HK-2 (cell line): Measurements from ENCODE around the gene OBSCN.
A peak's percentile ranks its signal among the peaks of the same experiment; 100 is the strongest.

Experiments
- DNase-seq: peaks from one replicate; pipeline ENCODE4 v3.0.0-alpha.2; 2018; ENCODE audit not compliant: unreplicated experiment

The OBSCN gene

GRCh38 chr1:228366866-228367741 is 159.3 kb downstream of the OBSCN start:
- no peak for DNase-seq

DNA sequence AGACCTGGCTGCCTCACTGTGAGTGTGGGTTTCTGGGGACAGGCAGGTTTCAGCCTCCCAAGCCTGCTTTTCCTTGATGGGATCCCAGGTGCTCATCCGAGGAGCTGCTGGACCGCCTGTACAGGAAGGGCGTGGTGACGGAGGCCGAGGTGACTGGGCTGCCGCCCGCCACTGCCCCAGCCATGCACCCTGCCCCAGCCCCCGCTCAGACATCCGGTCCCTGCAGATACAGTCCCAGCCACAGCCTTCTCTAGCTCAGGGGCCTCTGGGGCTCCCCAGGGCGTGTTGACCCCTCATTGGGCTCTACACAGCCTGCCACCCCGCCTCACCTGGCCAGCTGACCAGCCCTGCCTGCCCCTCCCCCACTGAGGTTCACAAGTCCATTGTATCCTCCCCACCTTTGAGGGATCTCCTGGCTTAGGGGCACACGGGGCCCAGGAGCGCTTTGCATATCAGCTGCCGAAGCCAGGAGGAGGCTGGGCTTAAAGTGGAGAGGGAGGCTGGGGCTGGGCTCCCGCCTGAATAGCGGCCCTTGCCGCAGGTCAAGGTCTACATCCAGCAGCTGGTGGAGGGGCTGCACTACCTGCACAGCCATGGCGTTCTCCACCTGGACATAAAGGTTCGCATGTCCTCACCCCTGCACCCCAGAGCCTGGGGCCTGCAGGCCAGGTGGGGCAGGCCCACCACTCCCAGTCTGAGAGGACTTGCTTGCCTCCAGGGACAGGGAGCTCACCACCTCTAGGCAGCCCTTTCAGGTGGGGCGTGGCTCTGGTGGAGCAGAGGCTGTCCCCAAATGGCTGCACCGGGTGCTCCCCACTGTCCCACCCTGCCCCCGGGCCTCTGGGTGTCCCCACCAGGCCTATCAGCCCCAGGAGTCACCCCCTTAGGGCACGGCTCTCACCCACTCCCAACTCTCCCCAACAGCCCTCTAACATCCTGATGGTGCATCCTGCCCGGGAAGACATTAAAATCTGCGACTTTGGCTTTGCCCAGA is 160.3 kb downstream of the OBSCN start:
- no peak for DNase-seq

GRCh38 chr1:228368801-228369607 is 161.2 kb downstream of the OBSCN start:
- DNase-seq, result no peak

- no peak for DNase-seq
Measured at GRCh38 chr1:228369608-228370438, 162.0 kb downstream of the OBSCN start.

- DNase-seq, result no peak
Measured at GRCh38 chr1:228370439-228370940, 162.6 kb downstream of the OBSCN start.

- no peak for DNase-seq
Measured at GRCh38 chr1:228370941-228371740, 163.3 kb downstream of the OBSCN start.

DNA sequence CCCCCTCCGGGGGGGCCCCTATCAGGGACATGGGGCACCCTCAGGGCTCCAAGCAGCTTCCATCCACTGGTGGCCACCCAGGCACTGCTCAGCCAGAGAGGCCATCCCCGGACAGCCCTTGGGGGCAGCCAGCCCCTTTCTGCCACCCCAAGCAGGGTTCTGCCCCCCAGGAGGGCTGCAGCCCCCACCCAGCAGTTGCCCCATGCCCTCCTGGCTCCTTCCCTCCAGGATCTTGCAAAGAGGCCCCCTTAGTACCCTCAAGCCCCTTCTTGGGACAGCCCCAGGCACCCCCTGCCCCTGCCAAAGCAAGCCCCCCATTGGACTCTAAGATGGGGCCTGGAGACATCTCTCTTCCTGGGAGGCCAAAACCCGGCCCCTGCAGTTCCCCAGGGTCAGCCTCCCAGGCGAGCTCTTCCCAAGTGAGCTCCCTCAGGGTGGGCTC is 163.9 kb downstream of the OBSCN start:
- no peak for DNase-seq

- peak; percentile 73 for DNase-seq
Measured at GRCh38 chr1:228372183-228373003, 164.5 kb downstream of the OBSCN start.

- DNase-seq, result no peak
Measured at GRCh38 chr1:228373004-228373680, 165.3 kb downstream of the OBSCN start.

DNA sequence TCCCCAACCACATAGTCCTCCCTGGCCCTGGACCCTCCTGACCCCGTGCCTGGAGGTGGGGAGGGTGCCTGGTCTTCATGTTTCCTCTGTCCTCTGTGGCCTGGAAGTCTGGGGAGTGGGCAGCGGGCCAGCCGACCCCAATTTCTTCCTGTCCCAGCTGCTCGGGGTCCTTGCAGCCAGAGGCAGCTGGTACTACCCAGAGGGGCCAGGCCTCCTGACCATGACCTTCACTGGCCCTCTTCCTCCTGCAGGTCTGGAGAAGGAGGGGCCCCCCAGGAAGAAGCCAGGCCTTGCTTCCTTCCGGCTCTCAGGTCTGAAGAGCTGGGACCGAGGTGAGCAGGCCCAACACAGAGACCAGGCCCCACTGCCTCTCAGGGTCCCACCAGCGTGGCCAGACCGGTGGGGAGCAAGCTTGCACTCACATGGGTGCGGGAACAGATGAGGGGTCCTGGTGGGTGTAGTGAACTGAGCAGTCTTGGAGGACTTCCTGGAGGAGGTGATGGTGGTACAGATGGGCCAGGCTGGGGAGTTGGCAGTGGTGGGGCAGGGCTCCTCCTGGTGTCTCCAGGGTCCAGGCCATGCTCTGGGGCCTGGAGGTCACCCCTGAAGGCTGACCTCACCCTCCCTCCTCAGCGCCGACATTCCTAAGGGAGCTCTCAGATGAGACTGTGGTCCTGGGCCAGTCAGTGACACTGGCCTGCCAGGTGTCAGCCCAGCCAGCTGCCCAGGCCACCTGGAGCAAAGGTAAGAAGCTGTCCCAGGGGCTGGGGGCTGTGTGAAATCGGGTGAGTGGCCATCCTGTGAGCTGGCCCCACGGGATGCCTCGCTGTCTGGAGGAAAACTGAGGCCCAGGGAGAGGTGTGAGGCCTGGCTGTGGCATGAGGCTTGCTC is 166.1 kb downstream of the OBSCN start:
- no peak for DNase-seq

DNA sequence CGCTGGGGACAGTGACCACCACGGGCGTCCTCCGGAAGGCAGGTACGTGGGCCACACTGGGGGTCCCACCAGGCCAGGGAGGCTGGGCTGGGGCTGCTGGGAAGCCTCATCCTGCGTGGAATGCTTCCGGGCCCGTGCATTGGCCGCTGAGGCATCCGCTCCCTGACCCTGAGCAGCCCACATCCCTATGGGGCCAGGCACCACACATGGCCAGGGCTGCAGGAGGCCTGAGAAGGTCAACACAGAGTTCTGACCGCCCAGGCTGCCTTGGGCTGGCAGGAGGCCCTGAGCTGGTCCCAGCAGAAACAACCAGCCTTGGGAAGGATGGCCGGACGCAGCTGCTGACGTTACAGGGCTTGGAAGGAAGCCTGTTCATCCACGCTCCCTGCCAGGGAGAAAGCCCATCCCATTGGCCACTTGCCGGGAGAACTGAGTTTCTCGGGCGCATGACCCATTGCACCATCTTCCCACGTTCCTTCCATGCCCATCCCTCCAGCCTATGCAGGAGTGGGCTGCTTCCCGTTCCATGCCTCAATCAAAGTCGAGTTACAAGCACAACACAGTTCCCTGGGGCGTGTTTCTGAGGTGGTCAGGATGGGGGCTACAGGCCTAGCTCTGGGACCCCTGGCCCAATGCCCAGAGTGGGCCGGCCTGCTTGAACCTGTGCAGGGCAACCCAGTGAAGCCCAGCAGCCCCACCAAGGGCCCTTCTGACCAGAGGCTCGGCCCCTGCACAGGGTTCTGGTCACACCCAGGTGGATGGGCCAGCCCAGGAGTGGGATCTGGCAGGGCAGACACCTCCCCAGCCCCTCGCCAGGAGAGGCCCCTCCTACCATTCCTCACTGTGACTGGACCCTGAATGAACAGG is 167.1 kb downstream of the OBSCN start:
- DNase-seq, result no peak

GRCh38 chr1:228375578-228376261 is 167.9 kb downstream of the OBSCN start:
- DNase-seq, result no peak

DNA sequence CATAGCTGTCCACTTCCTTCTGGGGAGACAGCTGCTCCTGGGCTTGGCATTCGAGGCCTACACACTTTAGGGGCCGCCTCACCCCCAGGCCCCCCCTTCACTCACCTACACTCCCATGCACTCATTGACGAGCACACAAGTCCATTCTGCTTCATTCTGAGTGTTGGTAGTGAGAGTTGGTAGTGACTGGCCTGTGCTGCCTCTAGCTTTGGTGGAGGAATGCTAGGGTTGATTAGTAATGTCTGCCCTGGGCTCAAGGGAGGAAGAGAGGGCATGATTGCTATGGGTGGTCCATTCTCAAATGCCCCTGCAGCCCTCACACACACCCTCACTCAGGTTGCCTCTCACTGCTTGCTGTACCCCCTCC is 168.4 kb downstream of the OBSCN start:
- DNase-seq, result no peak

DNA sequence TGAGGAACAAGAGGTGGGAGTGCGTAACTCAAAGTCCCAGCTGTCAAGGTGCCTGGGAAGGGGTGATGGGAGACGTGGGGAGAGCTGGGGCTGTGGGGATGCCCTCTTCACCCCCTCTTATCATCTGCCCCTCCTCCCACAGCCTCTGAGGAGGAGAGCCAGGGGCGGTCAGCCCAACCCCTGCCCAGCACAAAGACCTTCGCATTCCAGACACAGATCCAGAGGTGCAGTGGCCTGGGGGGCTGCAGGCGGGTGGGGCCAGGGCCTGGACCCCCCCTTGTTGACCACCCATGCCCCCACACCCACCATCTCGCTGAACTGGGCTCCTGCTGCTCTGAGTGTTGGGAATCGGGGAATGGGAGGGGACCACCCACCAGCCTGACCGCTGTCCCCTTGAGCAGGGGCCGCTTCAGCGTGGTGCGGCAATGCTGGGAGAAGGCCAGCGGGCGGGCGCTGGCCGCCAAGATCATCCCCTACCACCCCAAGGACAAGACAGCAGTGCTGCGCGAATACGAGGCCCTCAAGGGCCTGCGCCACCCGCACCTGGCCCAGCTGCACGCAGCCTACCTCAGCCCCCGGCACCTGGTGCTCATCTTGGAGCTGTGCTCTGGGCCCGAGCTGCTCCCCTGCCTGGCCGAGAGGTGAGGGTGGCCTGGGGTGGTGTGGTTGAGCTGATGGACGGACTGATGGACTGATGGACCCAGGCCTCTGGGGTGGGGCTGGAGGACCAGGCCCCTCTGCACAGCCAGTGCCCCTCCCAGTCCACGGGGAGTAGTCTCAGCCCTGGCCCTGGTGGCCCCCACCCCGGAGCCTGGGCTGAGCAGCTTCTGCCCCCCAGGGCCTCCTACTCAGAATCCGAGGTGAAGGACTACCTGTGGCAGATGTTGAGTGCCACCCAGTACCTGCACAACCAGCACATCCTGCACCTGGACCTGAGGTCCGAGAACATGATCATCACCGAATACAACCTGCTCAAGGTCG is 169.1 kb downstream of the OBSCN start:
- DNase-seq, result no peak
